ENCODE measurements around the gene RPSA. TPM values are rescaled to one million over a fixed set of nuclear protein-coding genes. Genes with fewer than 3 reads are reported as not detected.
A peak's percentile ranks its signal among the peaks of the same experiment; 100 is the strongest.

Gene RPSA
- total and polyA plus RNA-seq, 9 of the 15 experiments (the other 6 are each of a cell fraction or from before 2014, with no cell fraction given): 2,290 to 4,272 (median 2,730) TPM

DNA sequence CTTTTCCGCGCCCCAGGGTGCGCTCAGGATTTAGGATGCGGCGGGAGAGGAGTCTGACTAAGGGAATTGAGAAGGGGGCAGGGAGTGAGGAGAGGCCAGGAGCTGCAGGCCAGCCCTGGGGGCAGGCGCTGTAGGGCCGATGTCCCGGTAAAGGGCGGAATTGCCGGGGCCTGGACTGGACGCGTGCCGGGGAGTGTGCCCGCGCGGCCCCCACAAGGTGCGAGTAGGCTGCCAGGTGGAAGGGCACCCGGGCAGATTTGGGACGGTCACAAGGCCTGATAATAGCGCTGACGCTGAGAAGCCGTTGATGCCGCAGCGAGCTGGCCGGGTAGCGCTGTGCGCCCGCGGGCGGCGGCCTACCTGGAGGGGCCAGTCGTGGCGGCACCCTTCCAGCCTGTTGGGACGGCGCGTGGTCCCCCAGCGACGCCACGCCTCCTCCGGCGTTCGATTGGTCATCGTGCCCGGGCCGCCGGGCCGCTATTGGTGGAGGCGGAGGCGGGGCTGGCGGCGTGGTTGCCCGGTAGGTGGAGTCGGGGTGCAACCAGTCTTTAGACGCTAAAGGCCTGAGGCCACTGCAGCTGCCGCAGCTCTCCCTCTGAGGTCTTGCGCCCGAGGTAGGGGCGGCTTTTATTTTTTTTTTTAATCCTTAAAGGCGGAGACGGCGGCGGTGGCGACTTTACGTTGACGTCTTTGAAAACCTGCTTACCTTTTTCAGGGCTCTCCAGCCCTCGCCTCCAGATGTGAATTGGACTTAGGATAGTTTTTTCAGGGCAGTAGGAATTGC lies 22.4 kb upstream of the RPSA start (continued):
- TF ChIP-seq, protein P1, sequence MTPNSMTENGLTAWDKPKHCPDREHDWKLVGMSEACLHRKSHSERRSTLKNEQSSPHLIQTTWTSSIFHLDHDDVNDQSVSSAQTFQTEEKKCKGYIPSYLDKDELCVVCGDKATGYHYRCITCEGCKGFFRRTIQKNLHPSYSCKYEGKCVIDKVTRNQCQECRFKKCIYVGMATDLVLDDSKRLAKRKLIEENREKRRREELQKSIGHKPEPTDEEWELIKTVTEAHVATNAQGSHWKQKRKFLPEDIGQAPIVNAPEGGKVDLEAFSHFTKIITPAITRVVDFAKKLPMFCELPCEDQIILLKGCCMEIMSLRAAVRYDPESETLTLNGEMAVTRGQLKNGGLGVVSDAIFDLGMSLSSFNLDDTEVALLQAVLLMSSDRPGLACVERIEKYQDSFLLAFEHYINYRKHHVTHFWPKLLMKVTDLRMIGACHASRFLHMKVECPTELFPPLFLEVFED (CRISPR knock-in tag; conservative IDR thresholded peaks at IDR 0.05): no peak
- no peak for TF ChIP-seq HOXB6 (CRISPR knock-in tag; IDR thresholded peaks at IDR 0.05; ENCODE audit: borderline replicate concordance)
- TF ChIP-seq, protein P2, sequence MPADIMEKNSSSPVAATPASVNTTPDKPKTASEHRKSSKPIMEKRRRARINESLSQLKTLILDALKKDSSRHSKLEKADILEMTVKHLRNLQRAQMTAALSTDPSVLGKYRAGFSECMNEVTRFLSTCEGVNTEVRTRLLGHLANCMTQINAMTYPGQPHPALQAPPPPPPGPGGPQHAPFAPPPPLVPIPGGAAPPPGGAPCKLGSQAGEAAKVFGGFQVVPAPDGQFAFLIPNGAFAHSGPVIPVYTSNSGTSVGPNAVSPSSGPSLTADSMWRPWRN (IDR thresholded peaks at IDR 0.05; ENCODE audit: low read depth): peak; percentile 77
- no peak for TF ChIP-seq HMG20A (CRISPR knock-in tag; conservative IDR thresholded peaks at IDR 0.05)
- TF ChIP-seq, protein P3, sequence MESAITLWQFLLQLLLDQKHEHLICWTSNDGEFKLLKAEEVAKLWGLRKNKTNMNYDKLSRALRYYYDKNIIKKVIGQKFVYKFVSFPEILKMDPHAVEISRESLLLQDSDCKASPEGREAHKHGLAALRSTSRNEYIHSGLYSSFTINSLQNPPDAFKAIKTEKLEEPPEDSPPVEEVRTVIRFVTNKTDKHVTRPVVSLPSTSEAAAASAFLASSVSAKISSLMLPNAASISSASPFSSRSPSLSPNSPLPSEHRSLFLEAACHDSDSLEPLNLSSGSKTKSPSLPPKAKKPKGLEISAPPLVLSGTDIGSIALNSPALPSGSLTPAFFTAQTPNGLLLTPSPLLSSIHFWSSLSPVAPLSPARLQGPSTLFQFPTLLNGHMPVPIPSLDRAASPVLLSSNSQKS (CRISPR knock-in tag; IDR thresholded peaks at IDR 0.05): no peak
- TF ChIP-seq HDAC8 (tag; IDR thresholded peaks at IDR 0.05): no peak; the same call in 1 of the 2 replicates
- TF ChIP-seq, protein P4, sequence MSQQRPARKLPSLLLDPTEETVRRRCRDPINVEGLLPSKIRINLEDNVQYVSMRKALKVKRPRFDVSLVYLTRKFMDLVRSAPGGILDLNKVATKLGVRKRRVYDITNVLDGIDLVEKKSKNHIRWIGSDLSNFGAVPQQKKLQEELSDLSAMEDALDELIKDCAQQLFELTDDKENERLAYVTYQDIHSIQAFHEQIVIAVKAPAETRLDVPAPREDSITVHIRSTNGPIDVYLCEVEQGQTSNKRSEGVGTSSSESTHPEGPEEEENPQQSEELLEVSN (IDR thresholded peaks at IDR 0.05; ENCODE audit: borderline replicate concordance in 1 of 2, extremely low read depth in 1 of 2, insufficient read depth in 1 of 2, insufficient read length in 1 of 2, low read depth in 1 of 2, low read length in 1 of 2, poor library complexity in 1 of 2, severe bottlenecking in 1 of 2): peak; percentile 70 to 76
- TF ChIP-seq SUPT5H (IDR thresholded peaks at IDR 0.05): peak; percentile 75
- TF ChIP-seq, protein P5, sequence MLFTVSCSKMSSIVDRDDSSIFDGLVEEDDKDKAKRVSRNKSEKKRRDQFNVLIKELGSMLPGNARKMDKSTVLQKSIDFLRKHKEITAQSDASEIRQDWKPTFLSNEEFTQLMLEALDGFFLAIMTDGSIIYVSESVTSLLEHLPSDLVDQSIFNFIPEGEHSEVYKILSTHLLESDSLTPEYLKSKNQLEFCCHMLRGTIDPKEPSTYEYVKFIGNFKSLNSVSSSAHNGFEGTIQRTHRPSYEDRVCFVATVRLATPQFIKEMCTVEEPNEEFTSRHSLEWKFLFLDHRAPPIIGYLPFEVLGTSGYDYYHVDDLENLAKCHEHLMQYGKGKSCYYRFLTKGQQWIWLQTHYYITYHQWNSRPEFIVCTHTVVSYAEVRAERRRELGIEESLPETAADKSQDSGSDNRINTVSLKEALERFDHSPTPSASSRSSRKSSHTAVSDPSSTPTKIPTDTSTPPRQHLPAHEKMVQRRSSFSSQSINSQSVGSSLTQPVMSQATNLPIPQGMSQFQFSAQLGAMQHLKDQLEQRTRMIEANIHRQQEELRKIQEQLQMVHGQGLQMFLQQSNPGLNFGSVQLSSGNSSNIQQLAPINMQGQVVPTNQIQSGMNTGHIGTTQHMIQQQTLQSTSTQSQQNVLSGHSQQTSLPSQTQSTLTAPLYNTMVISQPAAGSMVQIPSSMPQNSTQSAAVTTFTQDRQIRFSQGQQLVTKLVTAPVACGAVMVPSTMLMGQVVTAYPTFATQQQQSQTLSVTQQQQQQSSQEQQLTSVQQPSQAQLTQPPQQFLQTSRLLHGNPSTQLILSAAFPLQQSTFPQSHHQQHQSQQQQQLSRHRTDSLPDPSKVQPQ (CRISPR knock-in tag; IDR thresholded peaks at IDR 0.05; ENCODE audit: borderline replicate concordance): no peak
- TF ChIP-seq, protein P6, sequence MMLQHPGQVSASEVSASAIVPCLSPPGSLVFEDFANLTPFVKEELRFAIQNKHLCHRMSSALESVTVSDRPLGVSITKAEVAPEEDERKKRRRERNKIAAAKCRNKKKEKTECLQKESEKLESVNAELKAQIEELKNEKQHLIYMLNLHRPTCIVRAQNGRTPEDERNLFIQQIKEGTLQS (IDR thresholded peaks at IDR 0.05): no peak
- TF ChIP-seq, protein P6 (CRISPR knock-in tag; conservative IDR thresholded peaks at IDR 0.05): no peak
- TF ChIP-seq, protein P7, sequence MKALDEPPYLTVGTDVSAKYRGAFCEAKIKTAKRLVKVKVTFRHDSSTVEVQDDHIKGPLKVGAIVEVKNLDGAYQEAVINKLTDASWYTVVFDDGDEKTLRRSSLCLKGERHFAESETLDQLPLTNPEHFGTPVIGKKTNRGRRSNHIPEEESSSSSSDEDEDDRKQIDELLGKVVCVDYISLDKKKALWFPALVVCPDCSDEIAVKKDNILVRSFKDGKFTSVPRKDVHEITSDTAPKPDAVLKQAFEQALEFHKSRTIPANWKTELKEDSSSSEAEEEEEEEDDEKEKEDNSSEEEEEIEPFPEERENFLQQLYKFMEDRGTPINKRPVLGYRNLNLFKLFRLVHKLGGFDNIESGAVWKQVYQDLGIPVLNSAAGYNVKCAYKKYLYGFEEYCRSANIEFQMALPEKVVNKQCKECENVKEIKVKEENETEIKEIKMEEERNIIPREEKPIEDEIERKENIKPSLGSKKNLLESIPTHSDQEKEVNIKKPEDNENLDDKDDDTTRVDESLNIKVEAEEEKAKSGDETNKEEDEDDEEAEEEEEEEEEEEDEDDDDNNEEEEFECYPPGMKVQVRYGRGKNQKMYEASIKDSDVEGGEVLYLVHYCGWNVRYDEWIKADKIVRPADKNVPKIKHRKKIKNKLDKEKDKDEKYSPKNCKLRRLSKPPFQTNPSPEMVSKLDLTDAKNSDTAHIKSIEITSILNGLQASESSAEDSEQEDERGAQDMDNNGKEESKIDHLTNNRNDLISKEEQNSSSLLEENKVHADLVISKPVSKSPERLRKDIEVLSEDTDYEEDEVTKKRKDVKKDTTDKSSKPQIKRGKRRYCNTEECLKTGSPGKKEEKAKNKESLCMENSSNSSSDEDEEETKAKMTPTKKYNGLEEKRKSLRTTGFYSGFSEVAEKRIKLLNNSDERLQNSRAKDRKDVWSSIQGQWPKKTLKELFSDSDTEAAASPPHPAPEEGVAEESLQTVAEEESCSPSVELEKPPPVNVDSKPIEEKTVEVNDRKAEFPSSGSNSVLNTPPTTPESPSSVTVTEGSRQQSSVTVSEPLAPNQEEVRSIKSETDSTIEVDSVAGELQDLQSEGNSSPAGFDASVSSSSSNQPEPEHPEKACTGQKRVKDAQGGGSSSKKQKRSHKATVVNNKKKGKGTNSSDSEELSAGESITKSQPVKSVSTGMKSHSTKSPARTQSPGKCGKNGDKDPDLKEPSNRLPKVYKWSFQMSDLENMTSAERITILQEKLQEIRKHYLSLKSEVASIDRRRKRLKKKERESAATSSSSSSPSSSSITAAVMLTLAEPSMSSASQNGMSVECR (CRISPR knock-in tag; IDR thresholded peaks at IDR 0.05): peak; percentile 88
